ENCODE measurements around the gene SPRY2.

The SPRY2 gene

DNA sequence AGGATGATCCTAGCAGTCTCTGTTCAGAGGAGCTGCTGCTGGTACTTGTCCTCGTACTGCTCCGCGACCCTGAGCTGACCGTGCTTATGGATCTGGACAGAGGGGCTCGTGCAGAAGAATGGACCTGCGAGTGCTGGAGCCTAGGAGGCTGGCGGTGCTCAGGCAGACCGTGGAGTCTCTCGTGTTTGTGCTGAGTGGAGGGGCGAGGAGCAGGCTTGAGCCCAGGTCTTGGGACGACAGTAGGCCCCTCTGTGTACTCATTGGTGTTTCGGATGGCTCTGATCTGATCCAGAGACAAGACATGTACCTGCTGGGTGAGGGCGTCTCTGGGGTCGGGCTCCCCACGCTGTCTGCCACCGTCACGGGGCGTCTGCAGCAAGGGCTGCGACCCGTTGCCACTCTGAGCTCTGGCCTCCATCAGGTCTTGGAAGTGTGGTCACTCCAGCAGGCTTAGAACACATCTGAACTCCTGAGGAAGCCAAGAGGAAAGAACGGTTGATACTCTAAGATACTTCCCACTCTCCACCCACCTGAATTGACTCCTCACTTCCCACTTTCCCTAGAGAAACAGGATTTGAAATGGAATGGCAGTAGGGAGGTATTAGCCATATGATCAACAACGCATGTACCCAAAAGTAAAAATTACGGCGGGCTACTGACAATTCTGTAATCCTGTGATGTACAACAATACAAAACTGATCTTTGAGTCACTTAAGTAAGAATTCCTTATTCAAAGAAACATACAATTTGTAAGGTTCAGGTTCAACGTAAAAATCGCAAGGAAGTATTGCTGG lies 3.4 kb downstream of the SPRY2 start:
- H2AFZ ChIP-seq (ENCODE audit: low read length) = no peak overlapping the region
- H3K9ac ChIP-seq (ENCODE audit: low read depth, low read length, poor library complexity, severe bottlenecking) = peak overlapping the region; percentile 88
- peaks cover 40% of the 10 kb centered on the region for H3K4me1 ChIP-seq (ENCODE audit: insufficient read depth, low read length, poor library complexity, severe bottlenecking)
- H3K79me2 ChIP-seq (ENCODE audit: insufficient read depth, low read length) = peaks cover 69% of the 10 kb centered on the region
- peaks cover 47% of the 10 kb centered on the region for H4K20me1 ChIP-seq (ENCODE audit: insufficient read depth, low read length, poor library complexity, severe bottlenecking)
- no peaks in the 10 kb centered on the region for H3K27me3 ChIP-seq (ENCODE audit: insufficient read depth, low read length, poor library complexity, severe bottlenecking)
- peaks cover 11% of the 10 kb centered on the region; the same call in 1 of the 2 replicates for H3K36me3 ChIP-seq (ENCODE audit: insufficient read depth, low read length)
- peak overlapping the region; percentile 90 for H3K4me3 ChIP-seq (ENCODE audit: low read length, poor library complexity, severe bottlenecking)
- H3K9me3 ChIP-seq (ENCODE audit: insufficient read depth, low read depth, low read length) = no peaks in the 10 kb centered on the region
- TF ChIP-seq CTCF (conservative IDR thresholded peaks at IDR 0.05; ENCODE audit: low read length) = no peak
- no peaks in the 10 kb centered on the region for H3F3A ChIP-seq (ENCODE audit: low read depth)
- H3K9me2 ChIP-seq (replicated peaks; ENCODE audit: low read depth, low read length) = no peaks in the 10 kb centered on the region
- peak overlapping the region; percentile 83 for H3K4me2 ChIP-seq (ENCODE audit: low read depth, low read length, poor library complexity, severe bottlenecking)

DNA sequence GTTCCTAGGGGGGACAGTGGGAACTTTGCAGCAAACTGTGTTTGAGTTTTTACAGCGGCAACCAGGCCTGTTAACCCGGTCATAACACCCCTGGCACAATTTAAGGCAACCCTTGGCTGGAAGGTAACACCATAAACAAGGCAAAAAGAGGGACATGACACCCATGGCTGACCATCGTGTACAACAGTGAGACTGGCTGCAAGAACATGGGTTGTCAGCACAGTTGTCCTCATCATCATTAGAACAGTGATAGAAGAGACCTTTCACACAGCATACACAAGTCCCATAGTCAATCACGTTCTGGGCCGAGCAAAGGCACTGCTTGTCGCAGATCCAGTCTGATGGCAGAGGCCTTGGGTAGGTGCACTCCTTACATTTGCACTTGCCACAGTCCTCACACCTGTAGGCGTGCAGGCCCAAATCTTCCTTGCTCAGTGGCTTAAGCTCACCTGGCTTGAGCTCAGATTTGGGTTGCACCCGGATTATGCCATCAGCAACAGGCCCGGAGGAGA lies 4.1 kb downstream of the SPRY2 start:
- Histone ChIP-seq H3K4me1 (ENCODE audit: insufficient read depth, low read length, poor library complexity, severe bottlenecking) (peaks cover 37% of the 10 kb centered on the region), H3K79me2 (ENCODE audit: insufficient read depth, low read length) (peaks cover 69% of the 10 kb centered on the region), H3K9me3 (ENCODE audit: insufficient read depth, low read depth, low read length) (no peaks in the 10 kb centered on the region), H3K27me3 (ENCODE audit: insufficient read depth, low read length, poor library complexity, severe bottlenecking) (no peaks in the 10 kb centered on the region), H3K9ac (ENCODE audit: low read depth, low read length, poor library complexity, severe bottlenecking) (peak overlapping the region; percentile 88), H3K4me2 (ENCODE audit: low read depth, low read length, poor library complexity, severe bottlenecking) (peak overlapping the region; percentile 83), H2AFZ (ENCODE audit: low read length) (no peak overlapping the region), H3K9me2 (replicated peaks; ENCODE audit: low read depth, low read length) (no peaks in the 10 kb centered on the region), H3K4me3 (ENCODE audit: low read length, poor library complexity, severe bottlenecking) (peak overlapping the region; percentile 90), H3F3A (ENCODE audit: low read depth) (no peaks in the 10 kb centered on the region), H4K20me1 (ENCODE audit: insufficient read depth, low read length, poor library complexity, severe bottlenecking) (peaks cover 47% of the 10 kb centered on the region), H3K36me3 (ENCODE audit: insufficient read depth, low read length) (peaks cover 11% of the 10 kb centered on the region; the same call in 1 of the 2 replicates)
- TF ChIP-seq CTCF (conservative IDR thresholded peaks at IDR 0.05; ENCODE audit: low read length) = no peak
- TF ChIP-seq EZH2phosphoT487 (IDR thresholded peaks at IDR 0.05; ENCODE audit: borderline replicate concordance) = no peak

DNA sequence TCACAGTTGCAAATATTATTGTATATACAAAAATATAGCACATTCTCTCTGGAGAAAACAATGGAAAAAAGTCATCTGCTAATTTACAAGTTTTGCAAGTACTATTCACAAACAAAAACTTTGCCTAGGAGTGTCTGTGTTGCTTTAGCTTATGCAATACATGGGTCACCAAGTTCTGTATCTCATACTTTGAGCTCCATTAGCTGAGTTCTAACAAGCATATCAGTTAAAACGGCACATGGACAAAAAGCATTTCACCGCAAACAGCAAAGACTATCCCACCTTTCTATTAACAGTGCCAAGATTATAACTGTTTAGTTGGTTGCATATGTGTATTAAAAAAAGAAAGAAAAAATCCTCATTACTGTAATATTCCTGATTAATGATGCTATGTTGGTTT lies 4.6 kb downstream of the SPRY2 start:
- no peak for TF ChIP-seq CTCF (conservative IDR thresholded peaks at IDR 0.05; ENCODE audit: low read length)
- TF ChIP-seq EZH2phosphoT487 (IDR thresholded peaks at IDR 0.05; ENCODE audit: borderline replicate concordance) = no peak
- peak overlapping the region; percentile 90 for H3K4me3 ChIP-seq (ENCODE audit: low read length, poor library complexity, severe bottlenecking)
- peak overlapping the region; percentile 83 for H3K4me2 ChIP-seq (ENCODE audit: low read depth, low read length, poor library complexity, severe bottlenecking)
- no peaks in the 10 kb centered on the region for H3K9me3 ChIP-seq (ENCODE audit: insufficient read depth, low read depth, low read length)
- peaks cover 37% of the 10 kb centered on the region for H3K4me1 ChIP-seq (ENCODE audit: insufficient read depth, low read length, poor library complexity, severe bottlenecking)
- H3K9ac ChIP-seq (ENCODE audit: low read depth, low read length, poor library complexity, severe bottlenecking) = peak overlapping the region; percentile 34
- H3K9me2 ChIP-seq (replicated peaks; ENCODE audit: low read depth, low read length) = no peaks in the 10 kb centered on the region
- peaks cover 47% of the 10 kb centered on the region for H4K20me1 ChIP-seq (ENCODE audit: insufficient read depth, low read length, poor library complexity, severe bottlenecking)
- H2AFZ ChIP-seq (ENCODE audit: low read length) = no peak overlapping the region
- H3K27me3 ChIP-seq (ENCODE audit: insufficient read depth, low read length, poor library complexity, severe bottlenecking) = no peaks in the 10 kb centered on the region
- H3F3A ChIP-seq (ENCODE audit: low read depth) = no peaks in the 10 kb centered on the region
- H3K36me3 ChIP-seq (ENCODE audit: insufficient read depth, low read length) = peaks cover 11% of the 10 kb centered on the region; the same call in 1 of the 2 replicates
- H3K79me2 ChIP-seq (ENCODE audit: insufficient read depth, low read length) = peaks cover 69% of the 10 kb centered on the region

Measured in Loucy (cell line).